ENCODE data around the gene PRKAR2B. TPM values are rescaled to one million over a fixed set of nuclear protein-coding genes. Genes with fewer than 3 reads are reported as not detected.

Gene PRKAR2B
- total RNA-seq, result 0.73 and 1.8 TPM in 2 replicates

DNA sequence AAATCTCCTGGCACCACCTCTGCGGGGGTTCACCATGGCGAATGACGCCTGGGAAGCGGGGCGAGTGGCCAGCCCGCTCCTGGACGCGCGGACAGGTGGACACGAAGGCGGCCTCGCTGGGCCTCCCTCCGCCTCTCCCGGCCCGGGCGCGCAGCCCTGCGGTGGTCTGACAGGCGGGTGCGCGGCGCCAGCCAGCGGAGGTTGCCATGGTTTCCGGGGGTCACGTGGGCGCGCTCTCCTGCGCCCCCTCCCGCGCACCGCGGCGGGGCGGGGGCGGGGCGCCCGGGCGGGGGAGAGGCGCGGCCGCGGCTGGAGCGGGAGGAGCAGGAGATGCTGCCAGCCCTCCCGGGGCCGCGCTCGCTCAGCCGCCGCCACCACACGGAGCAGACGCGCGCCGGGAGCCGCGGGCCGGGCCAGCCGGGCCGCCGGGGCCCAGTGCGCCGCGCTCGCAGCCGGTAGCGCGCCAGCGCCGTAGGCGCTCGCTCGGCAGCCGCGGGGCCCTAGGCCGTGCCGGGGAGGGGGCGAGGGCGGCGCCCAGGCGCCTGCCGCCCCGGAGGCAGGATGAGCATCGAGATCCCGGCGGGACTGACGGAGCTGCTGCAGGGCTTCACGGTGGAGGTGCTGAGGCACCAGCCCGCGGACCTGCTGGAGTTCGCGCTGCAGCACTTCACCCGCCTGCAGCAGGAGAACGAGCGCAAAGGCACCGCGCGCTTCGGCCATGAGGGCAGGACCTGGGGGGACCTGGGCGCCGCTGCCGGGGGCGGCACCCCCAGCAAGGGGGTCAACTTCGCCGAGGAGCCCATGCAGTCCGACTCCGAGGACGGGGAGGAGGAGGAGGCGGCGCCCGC, at the start of gene PRKAR2B:
PRKAR2B (plus strand) TSS at position 359 of the 848 bp plus-strand sequence; CDS start at position 562, 203 bp downstream.

DNA sequence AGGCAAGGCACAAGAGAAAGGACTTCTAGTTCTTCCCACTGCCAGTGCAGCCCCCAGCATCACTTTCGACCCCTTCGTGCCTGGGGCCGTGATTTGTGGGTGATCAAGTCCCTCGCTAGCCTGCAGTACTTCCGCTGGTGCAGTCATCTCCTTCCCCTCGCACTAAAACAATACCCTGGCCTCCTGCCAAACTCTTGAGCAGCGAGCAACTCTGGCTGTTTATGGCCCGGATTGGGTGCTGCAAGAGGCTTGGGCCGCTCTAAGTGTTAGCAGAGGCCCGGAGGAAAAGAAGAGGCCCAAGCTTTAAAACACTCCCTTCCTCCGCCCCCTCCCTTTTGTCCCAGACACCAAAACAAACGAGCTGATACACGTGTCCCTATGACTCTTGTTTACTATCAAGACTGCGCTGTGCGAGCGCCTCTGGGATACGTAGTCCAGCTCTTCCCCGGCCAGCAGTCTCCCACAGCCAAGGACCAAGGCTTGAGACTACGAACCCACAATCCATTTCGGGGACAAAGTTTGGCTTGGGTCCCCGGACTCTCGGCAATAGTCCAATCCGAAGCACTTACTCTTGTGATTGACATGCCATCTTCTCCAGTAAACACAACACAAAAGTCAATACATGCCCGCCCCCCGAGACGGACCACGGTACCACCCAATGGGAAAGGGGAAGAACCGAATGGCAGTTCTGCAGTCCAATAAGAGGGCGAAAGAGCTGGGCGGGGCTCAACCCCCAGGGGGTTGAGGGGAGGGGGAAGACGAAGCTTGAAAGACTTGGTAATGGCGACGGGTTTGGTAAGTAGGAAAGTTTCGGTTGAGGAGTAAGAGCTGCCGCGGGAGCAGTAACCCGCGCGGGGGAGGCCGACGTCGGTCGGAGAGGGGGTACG, 124.0 kb downstream of the PRKAR2B start, which contains the start of gene HBP1:
HBP1 (plus strand) TSS at position 771 of the 887 bp plus-strand sequence. CDS start 10,891 bp downstream, outside the sequence.

Other genes with a start within 250 kb of the PRKAR2B start
- gene PIK3CG, start 179.4 kb upstream of the PRKAR2B start, total RNA-seq, result not detected in 2 replicates
- gene HBP1, start 124.3 kb downstream of the PRKAR2B start, total RNA-seq, result 45.2 and 70.9 TPM in 2 replicates

Data from subcutaneous preadipocyte (primary cell).